ENCODE measurements around the gene ZDHHC24.

DNA sequence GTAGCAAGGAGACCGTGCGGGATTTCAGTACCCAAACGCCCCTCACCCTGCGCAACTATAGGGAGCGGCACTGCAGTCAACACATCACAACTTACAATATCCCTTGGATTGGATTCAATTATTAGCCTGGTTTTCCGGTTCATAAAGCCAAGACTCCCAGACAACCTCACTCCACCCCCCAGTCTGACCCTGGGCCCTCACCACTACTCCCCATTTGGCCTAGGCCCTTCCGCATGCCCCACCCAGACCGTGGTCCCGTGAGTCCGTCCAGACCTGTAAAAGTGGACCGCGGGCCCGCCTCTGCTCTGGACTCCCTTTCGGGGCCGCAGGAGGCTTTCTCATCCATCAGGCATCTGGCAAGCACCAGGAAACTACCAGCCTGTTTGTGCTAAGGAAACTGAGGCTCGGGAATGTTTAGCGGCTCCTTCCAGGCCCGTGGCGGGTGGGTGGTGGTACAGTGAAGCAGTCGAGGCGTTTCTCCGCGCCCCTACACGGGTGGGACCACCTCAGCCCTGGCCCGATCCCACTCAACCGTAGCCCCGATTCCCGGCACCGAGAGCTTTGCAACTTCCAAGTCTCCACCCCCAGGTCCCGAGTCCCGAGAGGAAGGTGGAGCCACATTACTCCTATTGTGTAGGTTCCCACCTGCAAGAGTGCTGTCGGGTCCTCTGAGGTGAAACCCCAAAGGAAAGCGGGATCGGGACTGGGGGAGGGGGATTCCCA is 66.3 kb downstream of the ZDHHC24 start:
- TF ChIP-seq, protein P1, sequence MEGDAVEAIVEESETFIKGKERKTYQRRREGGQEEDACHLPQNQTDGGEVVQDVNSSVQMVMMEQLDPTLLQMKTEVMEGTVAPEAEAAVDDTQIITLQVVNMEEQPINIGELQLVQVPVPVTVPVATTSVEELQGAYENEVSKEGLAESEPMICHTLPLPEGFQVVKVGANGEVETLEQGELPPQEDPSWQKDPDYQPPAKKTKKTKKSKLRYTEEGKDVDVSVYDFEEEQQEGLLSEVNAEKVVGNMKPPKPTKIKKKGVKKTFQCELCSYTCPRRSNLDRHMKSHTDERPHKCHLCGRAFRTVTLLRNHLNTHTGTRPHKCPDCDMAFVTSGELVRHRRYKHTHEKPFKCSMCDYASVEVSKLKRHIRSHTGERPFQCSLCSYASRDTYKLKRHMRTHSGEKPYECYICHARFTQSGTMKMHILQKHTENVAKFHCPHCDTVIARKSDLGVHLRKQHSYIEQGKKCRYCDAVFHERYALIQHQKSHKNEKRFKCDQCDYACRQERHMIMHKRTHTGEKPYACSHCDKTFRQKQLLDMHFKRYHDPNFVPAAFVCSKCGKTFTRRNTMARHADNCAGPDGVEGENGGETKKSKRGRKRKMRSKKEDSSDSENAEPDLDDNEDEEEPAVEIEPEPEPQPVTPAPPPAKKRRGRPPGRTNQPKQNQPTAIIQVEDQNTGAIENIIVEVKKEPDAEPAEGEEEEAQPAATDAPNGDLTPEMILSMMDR (conservative IDR thresholded peaks at IDR 0.05 in 1 of 2, IDR thresholded peaks at IDR 0.05 in 1 of 2; ENCODE audit: low read depth in 1 of 2, low read length in 2 of 2) = no peak
- no peak for TF ChIP-seq EZH2 (IDR thresholded peaks at IDR 0.05; ENCODE audit: low read length, missing control alignments)

Measured in fibroblast of lung (primary cell).